SK-N-MC (cell line): ENCODE results near the gene CDH4.
"Not testable (repeated sequence)": the region's sequence is repeated elsewhere in the genome, so short reads cannot be mapped to it uniquely, and the experiment has no call there.

Source experiments
- DNase-seq: peaks from one replicate; pipeline ENCODE4 v3.0.0-alpha.2; 2011; ENCODE audit warnings: low read depth, low spot score
- H3K27ac ChIP-seq: fragments of 200-600 bp; sonication (generic); 2 replicates; pipeline ENCODE4 v1.5.1; 2016; ENCODE audit warnings: mixed run types
- H3K36me3 ChIP-seq: fragments of 200-600 bp; sonication (generic); 2 replicates; pipeline ENCODE4 v1.6.1; 2017; ENCODE audit warnings: antibody characterized with exemption, low read length, mixed read lengths; ENCODE audit not compliant: insufficient read depth
- H3K4me3 ChIP-seq: fragments of 200-600 bp; sonication (generic); 2 replicates; pipeline ENCODE4 v1.5.1; 2016
- H3K9ac ChIP-seq: fragments of 200-600 bp; sonication (generic); 2 replicates; pipeline ENCODE4 v1.8.0; 2017; ENCODE audit warnings: mixed run types, mixed read lengths; ENCODE audit not compliant: insufficient read length
- H3K9me3 ChIP-seq: fragments of 200-600 bp; sonication (generic); 2 replicates; pipeline ENCODE4 v1.6.1; 2017; ENCODE audit warnings: low read depth, mild to moderate bottlenecking, antibody characterized with exemption, low read length, moderate library complexity, mixed read lengths
- EZH2 ChIP-seq: fragments of 200-600 bp; sonication (generic); IDR thresholded peaks from one replicate; pipeline ENCODE4 v1.6.1; 2017; ENCODE audit warnings: antibody characterized with exemption
- FOXP2 ChIP-seq: optimal IDR thresholded peaks from 2 replicates; pipeline ENCODE3; 2011; ENCODE audit warnings: mild to moderate bottlenecking, moderate library complexity; ENCODE audit not compliant: insufficient read depth; ENCODE audit errors: extremely low read length, control extremely low read depth
- POLR2AphosphoS5 ChIP-seq: IDR thresholded peaks from 2 replicates; pipeline ENCODE4 v1.6.1; 2012; ENCODE audit warnings: mild to moderate bottlenecking, low read depth, low read length, borderline replicate concordance

Gene CDH4

DNA sequence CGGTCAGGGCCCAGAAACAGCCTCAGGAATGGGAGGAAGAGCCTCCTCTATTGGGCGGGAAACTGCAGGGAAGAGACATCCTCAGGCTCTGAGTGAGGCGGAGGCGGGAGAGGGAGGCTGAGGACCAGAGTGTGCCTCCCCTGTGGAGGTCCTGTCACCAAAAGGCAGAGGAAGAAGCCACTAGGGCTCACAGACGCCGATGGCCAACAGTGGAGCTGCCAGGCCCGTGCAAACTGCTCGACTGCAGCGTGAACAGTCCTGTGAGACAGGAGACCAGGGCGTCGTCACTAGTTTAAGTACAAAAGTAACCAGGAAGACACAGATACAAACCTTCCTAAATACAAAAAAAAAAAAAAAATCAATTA is 730.9 kb downstream of the CDH4 start:
- Histone ChIP-seq H3K27ac (no peak overlapping the region), H3K9ac (no peak overlapping the region), H3K36me3 (peaks cover 7% of the 10 kb centered on the region; the same call in 1 of the 2 replicates), H3K9me3 (no peaks in the 10 kb centered on the region), H3K4me3 (no peak overlapping the region)
- no peak for TF ChIP-seq FOXP2
- no peak for TF ChIP-seq EZH2
- no peak for TF ChIP-seq POLR2AphosphoS5
- DNase-seq: no peak

GRCh38 chr20:61983965-61984364 is 731.9 kb downstream of the CDH4 start:
- DNase-seq: no peak
- TF ChIP-seq EZH2: no peak
- TF ChIP-seq FOXP2: no peak
- TF ChIP-seq POLR2AphosphoS5: no peak
- Histone ChIP-seq H3K27ac (no peak overlapping the region), H3K9me3 (no peaks in the 10 kb centered on the region), H3K9ac (no peak overlapping the region), H3K36me3 (peaks cover 7% of the 10 kb centered on the region; the same call in 1 of the 2 replicates), H3K4me3 (no peak overlapping the region)

DNA sequence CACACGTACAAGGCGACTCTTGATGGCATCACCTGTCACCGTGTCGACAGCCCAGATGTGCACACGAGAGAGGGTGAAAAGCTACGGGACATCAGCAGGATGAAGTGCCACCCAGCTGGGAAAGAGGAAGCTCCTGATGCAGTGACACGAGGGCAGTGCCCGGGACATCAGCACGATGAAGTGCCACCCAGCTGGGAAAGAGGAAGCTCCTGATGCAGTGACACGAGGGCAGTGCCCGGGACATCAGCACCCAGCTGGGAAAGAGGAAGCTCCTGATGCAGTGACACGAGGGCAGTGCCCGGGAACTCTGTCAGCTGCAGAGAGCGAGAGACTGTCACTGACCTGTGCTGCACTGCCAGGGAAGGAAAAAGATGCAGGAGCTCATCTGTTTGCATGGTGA is 732.4 kb downstream of the CDH4 start:
- H3K9ac ChIP-seq, H3K36me3 ChIP-seq, H3K27ac ChIP-seq, H3K4me3 ChIP-seq, DNase-seq, H3K9me3 ChIP-seq: not testable (repeated sequence)

DNA sequence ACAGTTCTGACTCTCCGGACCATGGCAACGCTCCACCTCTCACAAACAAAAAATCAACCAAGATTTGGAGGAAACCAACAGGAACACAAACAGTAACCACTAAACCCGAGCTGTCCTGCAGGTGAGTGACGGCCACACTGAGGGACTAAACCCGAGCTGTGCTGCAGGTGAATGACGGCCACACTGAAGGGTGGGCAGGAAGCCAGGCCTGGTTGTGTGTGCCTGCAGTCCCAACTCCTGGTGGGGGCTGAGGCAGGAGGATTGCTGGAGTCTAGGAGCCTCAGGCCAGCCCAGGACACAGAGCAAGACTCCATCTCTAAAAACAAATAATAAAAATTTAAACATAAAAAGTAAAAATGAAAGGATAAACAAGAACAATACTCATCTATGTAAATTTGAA is 733.0 kb downstream of the CDH4 start:
- no peak for DNase-seq
- Histone ChIP-seq H3K9ac (no peak overlapping the region), H3K4me3 (no peak overlapping the region), H3K9me3 (no peaks in the 10 kb centered on the region), H3K27ac (no peak overlapping the region), H3K36me3 (peaks cover 7% of the 10 kb centered on the region; the same call in 1 of the 2 replicates)
- no peak for TF ChIP-seq EZH2
- no peak for TF ChIP-seq POLR2AphosphoS5

- Histone ChIP-seq H3K9me3 (no peaks in the 10 kb centered on the region), H3K4me3 (no peak overlapping the region), H3K9ac (no peak overlapping the region), H3K27ac (no peak overlapping the region), H3K36me3 (peaks cover 21% of the 10 kb centered on the region)
- TF ChIP-seq FOXP2 (no peak), POLR2AphosphoS5 (no peak), EZH2 (no peak)
- no peak for DNase-seq
These were observed 734.8 kb downstream of the CDH4 start for GRCh38 chr20:61986762-61987321.

DNA sequence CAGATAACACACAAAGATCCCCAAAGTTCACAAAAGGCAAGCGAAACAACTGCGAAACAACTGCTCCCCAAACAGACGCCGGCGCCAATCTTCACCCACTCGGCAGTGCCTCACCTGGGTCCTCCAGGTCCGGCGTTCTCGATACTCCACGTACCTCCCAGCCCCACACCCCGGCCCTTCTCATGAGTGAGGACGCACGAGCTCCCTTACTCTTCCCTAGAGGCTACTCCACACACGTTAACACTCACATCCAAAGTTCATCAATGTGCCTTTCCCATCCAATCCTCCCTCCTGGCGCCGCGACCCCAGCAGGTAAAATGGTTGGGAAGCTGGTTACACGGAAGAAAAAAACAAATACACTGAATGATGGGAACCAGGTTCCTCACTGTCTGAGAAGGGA is 736.6 kb downstream of the CDH4 start:
- H3K9me3 ChIP-seq: 0 out of 2 replicates have a peak, but pooled peaks cover 4% of the 10 kb centered on the region
- no peak overlapping the region for H3K9ac ChIP-seq
- H3K4me3 ChIP-seq: no peak overlapping the region
- no peak for DNase-seq
- no peak for TF ChIP-seq POLR2AphosphoS5
- TF ChIP-seq EZH2: no peak
- TF ChIP-seq FOXP2: no peak
- no peak overlapping the region for H3K27ac ChIP-seq
- H3K36me3 ChIP-seq: peaks cover 39% of the 10 kb centered on the region

- no peak for DNase-seq
- Histone ChIP-seq H3K27ac (no peak overlapping the region), H3K9me3 (0 out of 2 replicates have a peak, but pooled peaks cover 4% of the 10 kb centered on the region), H3K4me3 (no peak overlapping the region), H3K9ac (no peak overlapping the region), H3K36me3 (peaks cover 49% of the 10 kb centered on the region)
- TF ChIP-seq POLR2AphosphoS5: no peak
- no peak for TF ChIP-seq EZH2
- no peak for TF ChIP-seq FOXP2
These were observed 737.7 kb downstream of the CDH4 start for GRCh38 chr20:61989741-61990140.
